Duodenal mucosa (tissue), 2 donors: ENCODE data around the gene TNN.

ENCODE experiments used
- H3K27ac ChIP-seq: one replicate; pipeline ENCODE4 v1.7.0; 2013; ENCODE audit warnings: low read depth, low read length
- H3K27me3 ChIP-seq, 2 donors: one replicate each; pipeline ENCODE4 v1.7.0; 2013; ENCODE audit warnings: low read length in 2 of 2, control low read depth in 1 of 2; ENCODE audit not compliant: insufficient read depth in 2 of 2, control insufficient read depth in 1 of 2
- H3K36me3 ChIP-seq, 2 donors: one replicate each; pipeline ENCODE4 v1.7.0; 2013; ENCODE audit warnings: low read length in 2 of 2, control low read depth in 1 of 2; ENCODE audit not compliant: insufficient read depth in 2 of 2, control insufficient read depth in 1 of 2
- H3K4me1 ChIP-seq, 2 donors: one replicate each; pipeline ENCODE4 v1.7.0; 2013; ENCODE audit warnings: low read length in 2 of 2, control low read depth in 1 of 2; ENCODE audit not compliant: insufficient read depth in 2 of 2, control insufficient read depth in 1 of 2
- H3K4me3 ChIP-seq, 2 donors: one replicate each; pipeline ENCODE4 v1.7.0; 2013; ENCODE audit warnings: low read length in 2 of 2, low read depth in 1 of 2
- H3K9ac ChIP-seq, 2 donors: one replicate each; pipeline ENCODE4 v1.7.0; 2013; ENCODE audit warnings: low read length in 2 of 2, low read depth in 1 of 2
- H3K9me3 ChIP-seq, 2 donors: one replicate each; pipeline ENCODE4 v1.7.0; 2013; ENCODE audit warnings: low read length in 2 of 2, control low read depth in 1 of 2; ENCODE audit not compliant: control insufficient read depth in 1 of 2

Gene TNN

GRCh38 chr1:175128523-175128922 lies 60.9 kb downstream of the TNN start:
- Histone ChIP-seq H3K4me3 (no peak overlapping the region), H3K9me3 (no peaks in the 10 kb centered on the region), H3K9ac (no peak overlapping the region), H3K36me3 (no peaks in the 10 kb centered on the region), H3K27ac (no peak overlapping the region), H3K27me3 (no peaks in the 10 kb centered on the region), H3K4me1 (peaks cover 10 to 19% of the 10 kb centered on the region in 2 donors)

DNA sequence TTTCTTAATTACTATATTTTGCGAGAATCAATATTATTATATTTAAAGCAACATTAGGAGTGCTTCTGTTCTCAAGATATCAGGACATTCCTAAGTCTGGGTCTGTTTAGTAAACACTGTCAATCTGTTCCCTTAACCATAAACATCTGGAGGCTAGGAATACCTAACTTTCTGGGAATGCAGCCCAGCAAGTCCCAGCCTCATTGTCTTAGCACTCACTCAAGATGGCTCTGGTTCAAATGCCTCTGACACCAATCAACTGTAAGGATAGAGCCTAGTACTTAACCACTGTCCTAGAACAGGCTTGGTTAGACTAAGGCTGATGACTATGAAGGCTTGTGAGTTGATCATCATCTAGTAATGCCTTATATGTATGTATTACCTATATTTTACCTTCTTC lies 61.5 kb downstream of the TNN start:
- no peaks in the 10 kb centered on the region for H3K36me3 ChIP-seq
- no peaks in the 10 kb centered on the region for H3K9me3 ChIP-seq
- peaks cover 10 to 19% of the 10 kb centered on the region in 2 donors for H3K4me1 ChIP-seq
- no peaks in the 10 kb centered on the region for H3K27me3 ChIP-seq
- no peak overlapping the region for H3K9ac ChIP-seq
- H3K27ac ChIP-seq = peak overlapping the region; percentile 5
- H3K4me3 ChIP-seq = no peak overlapping the region

DNA sequence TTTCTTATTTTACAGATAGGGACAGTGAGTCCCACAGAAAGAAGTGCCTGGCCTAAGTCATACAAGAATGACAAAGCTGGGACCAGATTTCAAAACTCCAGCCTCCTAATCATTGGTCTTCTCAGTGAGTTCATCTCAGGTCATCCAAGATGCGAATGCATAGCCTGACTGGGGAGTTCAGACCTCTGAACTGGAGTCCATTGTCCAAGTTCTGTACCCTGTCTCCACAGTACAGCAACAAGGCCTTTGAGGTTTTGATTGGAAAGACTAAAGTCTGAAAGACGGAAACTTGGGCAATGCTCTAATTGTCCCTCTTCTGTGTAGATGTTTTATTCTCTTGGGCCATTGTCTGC lies 62.0 kb downstream of the TNN start:
- Histone ChIP-seq H3K36me3 (no peaks in the 10 kb centered on the region), H3K9ac (no peak overlapping the region), H3K27me3 (no peaks in the 10 kb centered on the region), H3K4me1 (peaks cover 10 to 19% of the 10 kb centered on the region in 2 donors), H3K27ac (peak overlapping the region; percentile 5), H3K4me3 (no peak overlapping the region), H3K9me3 (no peaks in the 10 kb centered on the region)

GRCh38 chr1:175129997-175130648 lies 62.5 kb downstream of the TNN start:
- no peaks in the 10 kb centered on the region for H3K36me3 ChIP-seq
- H3K9me3 ChIP-seq = no peaks in the 10 kb centered on the region
- peak overlapping the region; percentile 33 for H3K27ac ChIP-seq
- H3K27me3 ChIP-seq = no peaks in the 10 kb centered on the region
- no peak overlapping the region for H3K9ac ChIP-seq
- H3K4me1 ChIP-seq = peaks cover 10 to 19% of the 10 kb centered on the region in 2 donors
- no peak overlapping the region for H3K4me3 ChIP-seq

DNA sequence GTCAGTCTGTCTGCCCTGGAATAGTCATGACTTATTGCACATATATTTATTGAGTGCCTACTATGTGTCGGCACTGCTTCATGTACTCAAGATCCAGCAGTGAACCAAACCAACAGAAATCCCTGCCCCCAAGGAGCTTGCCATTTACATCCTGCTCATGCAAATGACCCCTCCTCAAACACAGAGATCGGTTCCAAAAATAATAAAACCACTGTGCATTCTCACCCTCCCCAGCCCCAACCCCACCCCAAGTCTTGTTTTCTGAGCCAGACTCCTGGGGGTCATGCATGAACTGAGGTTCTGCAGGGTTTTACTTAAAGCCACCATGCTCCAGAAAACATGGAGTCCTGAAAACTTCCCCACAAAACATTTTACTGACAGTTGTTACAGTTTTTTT lies 63.0 kb downstream of the TNN start:
- Histone ChIP-seq H3K4me1 (peaks cover 10 to 19% of the 10 kb centered on the region in 2 donors), H3K27ac (peak overlapping the region; percentile 33)

GRCh38 chr1:175131095-175131494 lies 63.5 kb downstream of the TNN start:
- Histone ChIP-seq H3K4me1 (peaks cover 10 to 19% of the 10 kb centered on the region in 2 donors), H3K36me3 (no peaks in the 10 kb centered on the region), H3K9ac (no peak overlapping the region), H3K9me3 (no peaks in the 10 kb centered on the region), H3K27ac (no peak overlapping the region), H3K27me3 (peaks cover 0 to 3% of the 10 kb centered on the region in 2 donors), H3K4me3 (no peak overlapping the region)

More for the DNA sequence above, 63.0 kb downstream of the TNN start:
- H3K36me3 ChIP-seq = no peaks in the 10 kb centered on the region
- no peaks in the 10 kb centered on the region for H3K9me3 ChIP-seq
- H3K27me3 ChIP-seq = no peaks in the 10 kb centered on the region
- H3K4me3 ChIP-seq = no peak overlapping the region
- no peak overlapping the region for H3K9ac ChIP-seq

DNA sequence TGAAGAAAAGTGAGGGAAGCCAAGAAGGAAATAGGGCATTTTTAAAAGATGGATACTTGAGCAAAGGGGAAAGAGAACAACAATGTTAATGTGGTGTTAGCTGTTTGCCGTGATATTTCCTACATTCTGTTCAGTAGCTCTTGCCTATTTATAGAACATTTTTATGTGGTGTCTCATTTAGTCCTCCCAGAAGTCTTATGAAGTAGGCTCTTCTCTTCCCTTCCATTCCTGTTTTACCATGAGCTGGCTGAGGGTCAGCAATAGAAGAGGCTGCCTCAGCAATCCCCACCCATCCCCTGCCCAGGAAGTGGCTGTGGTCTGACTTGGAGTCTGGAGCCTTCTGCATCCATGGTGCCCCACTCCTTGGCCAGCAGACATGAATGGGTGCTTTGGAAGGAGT lies 64.8 kb downstream of the TNN start:
- H3K9me3 ChIP-seq = no peaks in the 10 kb centered on the region
- H3K27me3 ChIP-seq = peaks cover 0 to 3% of the 10 kb centered on the region in 2 donors
- peak overlapping the region; percentile 2 for H3K27ac ChIP-seq
- peaks cover 10 to 19% of the 10 kb centered on the region in 2 donors for H3K4me1 ChIP-seq
- no peaks in the 10 kb centered on the region for H3K36me3 ChIP-seq
- H3K9ac ChIP-seq = no peak overlapping the region
- no peak overlapping the region for H3K4me3 ChIP-seq

DNA sequence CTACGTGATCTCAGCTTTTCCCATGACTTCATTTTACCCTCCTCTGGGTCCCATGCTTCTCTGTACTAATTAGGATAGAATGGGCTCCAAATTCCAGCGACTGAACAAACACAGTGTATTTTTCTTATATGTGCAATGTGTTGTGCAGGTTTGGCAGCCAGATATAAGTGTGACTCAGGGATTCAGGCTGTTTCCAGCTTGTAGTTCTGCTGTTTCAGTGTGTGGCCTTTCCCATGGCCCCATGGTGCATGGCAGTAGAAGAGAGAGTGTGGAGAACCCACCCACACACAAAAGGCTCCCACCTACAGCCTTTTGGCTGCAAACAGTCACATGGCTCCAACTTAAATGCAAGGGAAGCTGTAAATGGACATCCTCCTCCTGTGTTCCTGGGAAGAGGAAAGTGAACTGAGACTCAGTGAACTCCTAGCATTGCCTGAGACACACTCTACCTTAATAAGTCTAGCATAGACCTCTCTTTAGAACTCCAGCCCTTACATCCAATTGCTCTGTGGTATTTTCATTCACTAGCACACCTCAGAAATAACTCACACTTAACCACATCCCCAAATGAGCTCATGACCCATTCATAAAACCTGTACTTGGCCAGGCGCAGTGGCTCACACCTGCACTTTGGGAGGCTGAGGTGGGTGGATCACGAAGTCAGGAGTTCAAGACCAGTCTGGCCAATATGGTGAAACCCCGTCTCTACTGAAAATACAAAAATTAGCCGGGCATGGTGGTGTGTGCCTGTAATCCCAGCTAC lies 66.2 kb downstream of the TNN start:
- H3K9ac ChIP-seq = no peak overlapping the region
- no peak overlapping the region for H3K27ac ChIP-seq
- no peak overlapping the region for H3K4me3 ChIP-seq

GRCh38 chr1:175134500-175134899 lies 66.9 kb downstream of the TNN start:
- Histone ChIP-seq H3K9me3 (no peaks in the 10 kb centered on the region), H3K27me3 (peaks cover 0 to 3% of the 10 kb centered on the region in 2 donors), H3K4me3 (no peak overlapping the region), H3K9ac (no peak overlapping the region), H3K27ac (no peak overlapping the region), H3K36me3 (no peaks in the 10 kb centered on the region), H3K4me1 (peaks cover 9% of the 10 kb centered on the region in 2 donors)

More for the DNA sequence above, 66.2 kb downstream of the TNN start:
- H3K4me1 ChIP-seq = peaks cover 9 to 10% of the 10 kb centered on the region in 2 donors
- no peaks in the 10 kb centered on the region for H3K9me3 ChIP-seq
- no peaks in the 10 kb centered on the region for H3K36me3 ChIP-seq
- H3K27me3 ChIP-seq = peaks cover 0 to 3% of the 10 kb centered on the region in 2 donors

DNA sequence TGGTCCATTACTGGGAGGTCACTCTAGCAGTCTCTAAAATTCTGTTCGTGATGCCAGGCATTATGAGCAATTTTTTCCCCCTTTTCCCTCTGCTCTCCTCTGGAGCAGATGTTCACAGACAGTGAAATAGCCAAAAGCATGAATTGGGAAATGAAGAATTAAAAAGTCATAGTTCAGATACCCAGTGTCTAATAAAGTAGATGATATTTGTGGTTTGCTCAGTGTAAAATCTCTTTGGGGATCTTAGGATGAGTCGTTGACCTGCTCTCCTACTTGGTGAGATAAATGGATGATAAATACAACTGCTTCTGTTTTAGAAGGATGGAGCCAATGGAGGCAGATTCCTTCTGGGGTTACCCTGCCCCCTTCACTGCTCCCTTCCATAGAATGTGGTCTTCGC lies 68.6 kb downstream of the TNN start:
- no peak overlapping the region for H3K27ac ChIP-seq
- H3K9ac ChIP-seq = no peak overlapping the region
- no peaks in the 10 kb centered on the region for H3K9me3 ChIP-seq
- H3K4me1 ChIP-seq = no peaks in the 10 kb centered on the region
- H3K36me3 ChIP-seq = no peaks in the 10 kb centered on the region
- H3K27me3 ChIP-seq = peaks cover 0 to 3% of the 10 kb centered on the region in 2 donors
- no peak overlapping the region for H3K4me3 ChIP-seq
